MM.1S (cell line): Measurements from ENCODE around the gene CA4.
A peak's percentile ranks its signal among the peaks of the same experiment; 100 is the strongest.

Experiments used
- DNase-seq: peaks from one replicate; pipeline ENCODE4 v3.0.0-alpha.2; 2015
- H2AFZ ChIP-seq: fragments of 300-600 bp; sonication (generic); 2 replicates; pipeline ENCODE4 v1.6.0; 2016; ENCODE audit warnings: antibody characterized with exemption, low read length
- H3F3A ChIP-seq: fragments of 300-600 bp; sonication (generic); 2 replicates; pipeline ENCODE4 v1.6.1; 2016; ENCODE audit warnings: mild to moderate bottlenecking, antibody characterized with exemption, low read length, moderate library complexity, mixed read lengths; ENCODE audit not compliant: insufficient read depth
- H3K27ac ChIP-seq: fragments of 300-600 bp; sonication (generic); 2 replicates; pipeline ENCODE4 v1.5.1; 2016; ENCODE audit warnings: mild to moderate bottlenecking, low read length
- H3K27me3 ChIP-seq: fragments of 300-600 bp; sonication (generic); replicated peaks from 2 replicates; pipeline ENCODE4 v1.6.0; 2016; ENCODE audit warnings: low read length; ENCODE audit not compliant: insufficient read depth
- H3K36me3 ChIP-seq: fragments of 300-600 bp; sonication (generic); replicated peaks from 2 replicates; pipeline ENCODE4 v1.6.1; 2016; ENCODE audit warnings: mild to moderate bottlenecking, low read length, mixed read lengths; ENCODE audit not compliant: insufficient read depth
- H3K4me1 ChIP-seq: fragments of 300-600 bp; sonication (generic); 2 replicates; pipeline ENCODE4 v1.6.1; 2016; ENCODE audit warnings: low read length, mixed read lengths
- H3K4me2 ChIP-seq: fragments of 300-600 bp; sonication (generic); 2 replicates; pipeline ENCODE4 v1.6.0; 2016; ENCODE audit warnings: low read depth, low read length
- H3K4me3 ChIP-seq: fragments of 300-600 bp; sonication (generic); 2 replicates; pipeline ENCODE4 v1.5.1; 2016; ENCODE audit warnings: low read length, mixed read lengths
- H3K79me2 ChIP-seq: fragments of 300-600 bp; sonication (generic); 2 replicates; pipeline ENCODE4 v1.6.1; 2016; ENCODE audit warnings: mixed run types, low read length, mixed read lengths
- H3K9ac ChIP-seq: fragments of 300-600 bp; sonication (generic); 2 replicates; pipeline ENCODE4 v1.6.1; 2016; ENCODE audit warnings: low read length, mixed read lengths
- H3K9me2 ChIP-seq: fragments of 300-600 bp; sonication (generic); replicated peaks from 2 replicates; pipeline ENCODE4 v1.6.1; 2016; ENCODE audit warnings: mild to moderate bottlenecking, low read length, mixed read lengths; ENCODE audit not compliant: insufficient read depth
- H3K9me3 ChIP-seq: fragments of 300-600 bp; sonication (generic); replicated peaks from 2 replicates; pipeline ENCODE4 v1.6.1; 2016; ENCODE audit warnings: mild to moderate bottlenecking, low read length, mixed read lengths; ENCODE audit not compliant: insufficient read depth
- H4K20me1 ChIP-seq: fragments of 300-600 bp; sonication (generic); 2 replicates; pipeline ENCODE4 v1.6.1; 2016; ENCODE audit warnings: mild to moderate bottlenecking, low read length, moderate library complexity, mixed read lengths; ENCODE audit not compliant: insufficient read depth
- EZH2 ChIP-seq: fragments of 300-600 bp; sonication (generic); optimal IDR thresholded peaks from 2 replicates; pipeline ENCODE3; 2017; ENCODE audit warnings: low read depth, mild to moderate bottlenecking, antibody characterized with exemption, low read length, mixed read lengths
- EZH2phosphoT487 ChIP-seq: fragments of 300-600 bp; sonication (generic); IDR thresholded peaks from 2 replicates; pipeline ENCODE4 v1.6.1; 2018; ENCODE audit warnings: antibody characterized with exemption, low read length
- TF ChIP-seq, protein P1 (sequence below): fragments of 300-600 bp; sonication (generic); IDR thresholded peaks from 2 replicates; pipeline ENCODE4 v1.5.1; 2016; ENCODE audit warnings: antibody characterized with exemption, low read length, mixed read lengths

The CA4 gene

GRCh38 chr17:60168654-60169053 is 18.9 kb downstream of the CA4 start:
- Histone ChIP-seq H3K4me1 (peaks cover 15% of the 10 kb centered on the region), H3K4me2 (no peak overlapping the region), H3K9me3 (no peaks in the 10 kb centered on the region), H2AFZ (no peak overlapping the region), H3K4me3 (no peak overlapping the region), H3K36me3 (no peaks in the 10 kb centered on the region), H4K20me1 (no peaks in the 10 kb centered on the region), H3K27ac (no peak overlapping the region), H3K9ac (no peak overlapping the region), H3K9me2 (no peaks in the 10 kb centered on the region), H3K27me3 (no peaks in the 10 kb centered on the region), H3K79me2 (no peaks in the 10 kb centered on the region), H3F3A (peaks cover 5% of the 10 kb centered on the region; the same call in 1 of the 2 replicates)
- no peak for DNase-seq
- TF ChIP-seq EZH2 (no peak), EZH2phosphoT487 (no peak)
- TF ChIP-seq, protein P1, sequence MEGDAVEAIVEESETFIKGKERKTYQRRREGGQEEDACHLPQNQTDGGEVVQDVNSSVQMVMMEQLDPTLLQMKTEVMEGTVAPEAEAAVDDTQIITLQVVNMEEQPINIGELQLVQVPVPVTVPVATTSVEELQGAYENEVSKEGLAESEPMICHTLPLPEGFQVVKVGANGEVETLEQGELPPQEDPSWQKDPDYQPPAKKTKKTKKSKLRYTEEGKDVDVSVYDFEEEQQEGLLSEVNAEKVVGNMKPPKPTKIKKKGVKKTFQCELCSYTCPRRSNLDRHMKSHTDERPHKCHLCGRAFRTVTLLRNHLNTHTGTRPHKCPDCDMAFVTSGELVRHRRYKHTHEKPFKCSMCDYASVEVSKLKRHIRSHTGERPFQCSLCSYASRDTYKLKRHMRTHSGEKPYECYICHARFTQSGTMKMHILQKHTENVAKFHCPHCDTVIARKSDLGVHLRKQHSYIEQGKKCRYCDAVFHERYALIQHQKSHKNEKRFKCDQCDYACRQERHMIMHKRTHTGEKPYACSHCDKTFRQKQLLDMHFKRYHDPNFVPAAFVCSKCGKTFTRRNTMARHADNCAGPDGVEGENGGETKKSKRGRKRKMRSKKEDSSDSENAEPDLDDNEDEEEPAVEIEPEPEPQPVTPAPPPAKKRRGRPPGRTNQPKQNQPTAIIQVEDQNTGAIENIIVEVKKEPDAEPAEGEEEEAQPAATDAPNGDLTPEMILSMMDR = no peak

DNA sequence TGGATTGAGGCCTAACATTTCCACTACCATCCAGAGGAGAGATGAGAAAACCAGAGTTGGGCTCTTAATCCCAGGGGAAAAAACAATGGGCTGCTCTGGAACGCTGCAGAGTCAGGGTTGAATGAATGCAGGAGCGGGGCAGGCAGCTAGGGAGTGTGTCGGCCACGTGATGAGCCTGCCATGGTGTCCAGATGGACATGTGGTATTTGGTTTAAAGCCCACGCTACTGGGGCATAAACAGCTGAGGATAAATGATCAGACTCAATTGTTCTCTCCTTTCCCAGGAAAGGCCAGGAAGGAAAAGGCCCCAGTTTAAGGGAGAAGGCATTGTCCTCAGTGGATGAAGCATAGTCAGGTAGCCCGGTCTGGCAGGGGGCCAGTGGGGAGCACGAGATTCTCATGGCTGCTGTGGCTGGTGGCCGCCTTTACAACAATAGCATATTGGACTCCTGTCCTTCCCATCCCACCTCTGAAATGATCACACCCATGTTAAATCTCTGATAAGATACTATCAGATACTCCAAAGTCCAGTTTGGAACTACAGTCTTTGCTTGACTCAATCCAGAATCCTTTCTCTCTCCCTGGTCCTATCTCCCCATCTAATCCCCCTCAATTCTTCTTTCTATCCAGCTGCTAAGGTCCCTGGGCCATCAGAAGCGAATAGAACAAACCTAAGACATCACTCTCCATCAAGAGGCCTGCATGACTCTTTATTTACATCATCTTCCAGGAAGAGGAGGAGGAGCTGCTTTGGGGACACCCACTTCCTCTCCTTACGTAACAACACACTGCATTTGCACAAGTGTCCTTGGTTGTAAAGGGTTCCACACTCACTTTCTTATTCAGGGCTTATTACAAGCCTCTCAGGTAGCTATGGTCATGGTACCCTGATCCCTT is 20.4 kb downstream of the CA4 start:
- H3K9ac ChIP-seq = no peak overlapping the region
- no peak overlapping the region for H3K4me2 ChIP-seq
- H3K79me2 ChIP-seq = no peaks in the 10 kb centered on the region
- TF ChIP-seq, protein P1 = no peak
- no peak for TF ChIP-seq EZH2phosphoT487
- TF ChIP-seq EZH2 = no peak
- peaks cover 5% of the 10 kb centered on the region; the same call in 1 of the 2 replicates for H3F3A ChIP-seq
- H3K4me3 ChIP-seq = no peak overlapping the region
- H3K27me3 ChIP-seq = no peaks in the 10 kb centered on the region
- H3K36me3 ChIP-seq = no peaks in the 10 kb centered on the region
- no peak for DNase-seq
- no peaks in the 10 kb centered on the region for H3K9me3 ChIP-seq
- H4K20me1 ChIP-seq = no peaks in the 10 kb centered on the region
- H3K4me1 ChIP-seq = peaks cover 13% of the 10 kb centered on the region
- H3K9me2 ChIP-seq = no peaks in the 10 kb centered on the region
- 0 out of 2 replicates have a peak overlapping the region, but pooled peaks have one; percentile 26 for H2AFZ ChIP-seq
- H3K27ac ChIP-seq = no peak overlapping the region

- no peaks in the 10 kb centered on the region for H3K9me3 ChIP-seq
- H3K4me2 ChIP-seq = no peak overlapping the region
- no peak overlapping the region for H3K9ac ChIP-seq
- H3K36me3 ChIP-seq = no peaks in the 10 kb centered on the region
- no peak overlapping the region for H3K4me3 ChIP-seq
- no peak overlapping the region for H2AFZ ChIP-seq
- no peaks in the 10 kb centered on the region for H3K9me2 ChIP-seq
- H3K4me1 ChIP-seq = peaks cover 4% of the 10 kb centered on the region
- peaks cover 4% of the 10 kb centered on the region; the same call in 1 of the 2 replicates for H3F3A ChIP-seq
- DNase-seq = no peak
- H3K79me2 ChIP-seq = no peaks in the 10 kb centered on the region
- H4K20me1 ChIP-seq = no peaks in the 10 kb centered on the region
- H3K27me3 ChIP-seq = no peaks in the 10 kb centered on the region
- H3K27ac ChIP-seq = no peak overlapping the region
- no peak for TF ChIP-seq EZH2
- TF ChIP-seq, protein P1 = no peak
Measured at GRCh38 chr17:60170835-60171752, 21.3 kb downstream of the CA4 start.
